DND-41 (cell line): ENCODE measurements around the gene GLCE.

Experiments used
- CTCF ChIP-seq: IDR thresholded peaks from 2 replicates; pipeline ENCODE4 v1.5.1; 2012; ENCODE audit warnings: borderline replicate concordance, low read length, moderate library complexity, mild to moderate bottlenecking; ENCODE audit not compliant: poor library complexity, severe bottlenecking; ENCODE audit errors: extremely low read depth
- EZH2 ChIP-seq: IDR thresholded peaks from 3 replicates; pipeline ENCODE4 v1.6.1; 2012; ENCODE audit warnings: borderline replicate concordance, low read depth, mild to moderate bottlenecking, moderate library complexity, low read length, inconsistent platforms; ENCODE audit not compliant: severe bottlenecking

- TF ChIP-seq CTCF: no peak
- TF ChIP-seq EZH2: no peak
These were observed 6.4 kb upstream of the GLCE start for GRCh38 chr15:69154078-69154477.
